Forelimb muscle (tissue), 1 donor: ENCODE measurements around the gene CSTF3. TPM values are rescaled to one million over a fixed set of nuclear protein-coding genes. Genes with fewer than 3 reads are reported as not detected.
"Not testable (repeated sequence)": the region's sequence is repeated elsewhere in the genome, so short reads cannot be mapped to it uniquely, and the experiment has no call there.

ENCODE experiments used
- DNase-seq: peaks from one replicate; pipeline ENCODE4 v3.0.0-alpha.2; 2013; ENCODE audit warnings: low read depth
- polyA plus RNA-seq: library from polyadenylated mRNA; unstranded; fragments of 120-200 nt; gene quantifications from one replicate; pipeline ENCODE4 v1.2.1, GENCODE V29; 2013; ENCODE audit not compliant: insufficient read length

Gene CSTF3
- polyA plus RNA-seq, 1 donor: 37.0 TPM

DNA sequence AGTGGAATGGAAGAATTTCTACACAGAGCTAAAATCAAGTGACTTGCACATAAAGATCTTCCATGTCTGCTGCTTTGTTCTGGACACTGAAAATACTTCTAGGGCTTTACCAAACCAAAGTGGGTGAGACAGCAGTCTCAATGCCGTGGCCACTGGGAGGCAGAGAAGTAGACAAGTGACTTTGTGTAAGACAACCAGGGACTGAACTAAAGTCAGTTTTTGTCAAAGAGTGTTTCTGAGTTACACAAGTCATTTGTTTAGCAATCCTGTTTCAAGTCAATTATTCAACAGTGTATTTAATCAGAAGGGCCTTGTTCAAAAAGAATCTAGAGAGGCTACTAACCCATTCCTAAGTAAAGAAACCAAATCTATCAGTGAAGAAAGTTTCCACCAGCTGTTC is 75.3 kb downstream of the CSTF3 start:
- no peak for DNase-seq

DNA sequence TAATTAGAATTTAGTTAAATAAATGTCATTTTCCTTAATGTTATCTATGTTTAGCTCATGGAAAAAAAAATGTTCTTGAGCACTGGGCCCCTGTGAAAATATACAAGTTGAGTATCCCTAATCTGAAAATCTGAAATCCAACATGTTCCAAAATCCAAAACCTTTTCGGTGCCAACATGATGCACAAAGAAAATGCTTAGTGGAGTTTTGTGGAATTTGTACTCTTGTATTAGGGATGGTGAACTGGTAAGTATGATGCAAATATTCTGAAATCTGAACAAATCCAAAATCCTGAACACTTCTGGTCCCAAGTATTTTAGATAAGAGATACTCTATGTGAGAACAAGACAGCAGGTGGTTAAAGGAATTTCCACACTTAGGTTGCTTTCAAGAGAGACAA is 77.4 kb downstream of the CSTF3 start:
- no peak for DNase-seq

DNA sequence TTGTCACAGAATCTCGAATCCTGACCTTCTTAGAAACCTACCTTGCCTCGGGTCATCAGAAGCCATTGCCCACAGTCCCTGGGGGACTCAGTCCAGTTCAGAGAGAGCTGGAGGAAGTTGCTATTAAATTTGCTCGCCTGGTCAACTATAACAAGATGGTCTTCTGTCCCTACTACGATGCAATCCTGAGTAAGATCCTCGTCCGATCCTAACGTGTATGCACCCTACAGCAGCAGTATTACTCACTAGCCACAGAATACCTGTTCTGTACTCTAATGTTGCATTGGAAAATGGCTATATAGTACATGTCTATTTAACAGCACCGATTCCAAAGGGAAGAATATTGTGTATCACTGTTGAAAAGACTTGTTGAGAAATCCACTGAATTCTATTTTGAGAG is 88.8 kb downstream of the CSTF3 start:
- DNase-seq: no peak

DNA sequence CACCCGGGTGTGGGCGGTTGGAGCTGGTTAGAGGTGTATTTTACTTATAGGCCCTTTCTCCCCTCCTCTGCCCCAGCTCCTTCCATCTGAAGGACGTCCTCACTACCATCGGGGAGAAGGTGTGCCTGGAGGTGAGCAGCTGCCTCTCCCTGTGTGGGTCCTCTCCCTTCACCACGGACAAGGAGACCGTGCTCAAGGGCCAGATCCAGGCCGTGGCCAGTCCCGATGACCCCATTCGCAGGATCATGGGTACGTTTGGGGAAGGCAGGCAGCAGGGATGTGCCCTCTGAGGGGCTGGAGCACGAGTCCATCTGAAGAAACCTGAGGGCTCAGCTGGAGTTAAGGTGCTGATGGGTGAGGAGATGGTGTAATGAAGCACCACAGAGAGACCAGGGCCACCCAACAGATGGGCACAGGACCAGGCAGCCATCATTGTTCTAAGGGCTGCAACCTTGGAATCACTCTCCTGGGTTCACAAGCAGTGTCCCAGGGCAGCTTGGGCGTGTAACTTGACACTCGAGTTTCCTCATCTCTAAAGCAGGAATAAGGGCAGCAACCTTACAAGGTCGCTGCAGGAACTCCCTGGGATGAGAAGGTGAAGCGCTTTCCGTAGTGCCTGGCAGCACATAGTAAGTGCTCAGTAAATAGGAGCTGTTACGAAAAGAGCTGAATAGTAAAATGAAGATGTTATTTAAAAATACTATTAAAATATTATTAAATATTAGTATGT is 92.5 kb downstream of the CSTF3 start:
- no peak for DNase-seq

DNA sequence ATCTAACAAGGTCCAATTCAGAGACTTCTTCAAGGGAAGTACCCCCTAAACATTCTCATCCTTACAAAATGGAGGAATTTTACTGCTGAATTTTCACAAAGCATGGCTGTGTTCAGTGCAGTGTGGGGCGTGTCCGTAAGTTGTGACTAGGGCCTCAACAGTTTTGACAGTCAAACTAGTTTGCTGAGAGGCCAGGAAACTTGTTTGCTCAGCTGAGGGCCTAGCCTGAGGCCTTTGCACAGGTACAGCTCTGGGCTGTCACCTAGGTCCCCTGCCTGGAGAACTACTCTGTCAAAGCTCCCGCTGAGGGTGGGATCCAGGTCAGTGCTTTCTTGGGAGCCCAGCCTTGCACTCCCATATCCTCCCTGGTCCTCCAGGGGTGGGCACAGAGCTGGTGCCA is 94.0 kb downstream of the CSTF3 start:
- DNase-seq: no peak

DNA sequence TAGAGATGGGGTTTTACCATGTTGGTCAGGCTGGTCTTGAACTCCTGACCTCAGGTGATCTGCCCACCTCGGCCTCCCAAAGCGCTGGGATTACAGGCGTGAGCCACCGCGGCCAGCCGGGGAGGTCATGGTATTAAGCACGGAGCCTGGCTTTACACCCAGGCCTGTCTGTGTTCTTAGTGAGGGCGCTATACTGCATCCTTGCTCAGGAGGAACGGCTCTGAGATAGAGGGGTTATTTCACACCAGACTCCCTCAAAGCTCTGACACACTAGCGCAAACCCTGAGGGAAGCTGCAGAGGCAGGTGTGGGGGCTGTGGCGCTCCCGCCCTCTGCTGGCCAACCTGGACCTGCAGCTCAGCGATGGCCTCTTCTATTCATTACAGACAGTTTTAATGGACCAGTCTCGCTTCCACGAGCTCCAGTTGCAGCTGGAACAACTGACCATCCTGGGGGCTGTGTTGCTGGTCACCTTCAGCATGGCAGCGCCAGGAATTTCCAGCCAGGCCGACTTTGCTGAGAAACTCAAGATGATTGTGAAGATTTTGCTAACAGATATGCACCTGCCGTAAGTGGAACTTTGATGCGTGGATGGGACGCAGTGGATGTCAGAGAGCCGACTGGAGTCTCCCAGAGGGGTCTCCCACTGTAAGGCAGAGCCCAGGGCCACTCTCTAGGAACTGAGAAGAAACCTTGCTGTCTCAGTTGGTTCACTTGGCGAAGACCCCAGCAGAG is 95.7 kb downstream of the CSTF3 start:
- no peak for DNase-seq

DNA sequence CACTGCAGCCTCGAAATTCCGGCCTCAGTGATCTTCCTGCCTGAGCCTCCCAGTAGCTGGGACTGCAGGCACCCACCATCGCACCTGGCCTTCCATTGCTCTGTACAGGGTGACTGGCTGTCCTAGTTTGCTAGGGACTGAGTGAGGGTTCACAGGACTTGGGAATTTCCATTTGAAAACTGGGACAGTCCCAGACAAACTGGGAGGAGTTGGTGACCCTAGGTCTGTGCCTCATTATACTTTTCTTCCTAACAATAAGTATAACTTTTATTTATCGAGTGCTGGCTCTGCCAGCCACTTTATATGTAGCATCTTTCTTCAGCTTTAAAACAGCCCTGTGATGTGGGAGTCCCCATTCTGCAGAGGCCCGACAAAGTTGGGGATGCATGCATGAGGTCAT is 96.4 kb downstream of the CSTF3 start:
- no peak for DNase-seq

DNA sequence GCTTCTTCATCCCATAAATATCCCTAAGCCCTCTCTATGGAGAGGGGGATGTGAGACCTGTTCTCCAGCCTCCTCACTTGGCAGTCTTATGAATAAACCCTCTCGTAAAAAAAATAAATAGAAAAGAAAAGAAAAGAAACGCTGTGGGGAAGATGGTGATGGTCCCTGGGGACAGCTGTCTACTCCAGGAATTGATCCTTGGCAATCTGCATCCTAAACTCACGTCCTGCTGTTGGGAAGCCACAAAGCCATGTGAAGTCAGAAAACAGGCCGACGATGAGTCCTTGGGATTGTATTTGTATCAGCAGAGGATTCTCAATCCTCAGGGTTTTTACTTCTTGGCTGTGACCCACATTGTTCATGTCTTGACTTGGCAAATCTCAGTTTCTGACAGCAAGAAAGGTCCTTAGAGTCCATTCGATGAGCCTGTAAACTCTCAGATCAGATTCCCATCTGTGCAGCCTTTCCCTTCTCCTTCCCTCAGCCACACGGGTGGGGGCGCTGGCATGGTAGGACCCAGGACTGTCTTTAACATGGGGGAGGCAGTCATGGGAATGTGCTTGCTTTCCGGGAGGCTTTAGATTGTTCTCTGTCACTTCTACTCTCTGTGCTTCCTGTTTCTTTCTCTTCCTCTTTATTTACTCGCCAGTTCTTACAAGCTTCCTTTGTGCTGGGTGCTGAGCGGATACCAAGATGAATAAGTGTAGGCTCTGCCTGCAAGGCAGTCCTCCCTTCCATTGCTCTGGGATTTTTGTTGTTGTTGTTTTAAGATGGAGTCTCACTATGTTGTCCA is 97.1 kb downstream of the CSTF3 start:
- DNase-seq: no peak

DNA sequence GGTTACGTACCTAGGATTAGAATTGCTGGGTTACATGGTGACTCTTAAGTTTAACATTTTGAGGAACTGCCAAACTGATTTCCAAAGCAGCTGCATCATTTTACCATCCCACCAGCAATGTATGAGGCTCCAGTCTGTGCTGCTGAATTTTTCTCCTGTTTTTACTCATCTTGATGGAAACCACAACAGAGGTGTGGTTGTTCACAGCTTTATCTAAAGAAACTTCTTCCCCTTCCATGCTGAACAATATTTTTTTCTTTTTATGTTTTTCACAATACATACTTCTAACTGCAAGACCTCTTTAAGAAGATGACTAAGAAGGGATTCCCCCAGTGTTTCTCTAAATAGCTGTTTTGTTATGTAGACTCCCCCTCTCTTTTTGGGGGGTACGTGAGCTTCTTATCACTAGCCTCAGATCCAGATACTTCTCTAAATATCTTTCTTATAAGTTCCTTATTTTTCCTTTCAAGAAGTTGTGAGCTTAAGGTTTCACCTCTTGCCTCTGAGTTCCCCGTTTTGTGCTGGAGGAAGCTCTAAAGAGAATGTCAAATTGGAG is 97.9 kb downstream of the CSTF3 start:
- no peak for DNase-seq

DNA sequence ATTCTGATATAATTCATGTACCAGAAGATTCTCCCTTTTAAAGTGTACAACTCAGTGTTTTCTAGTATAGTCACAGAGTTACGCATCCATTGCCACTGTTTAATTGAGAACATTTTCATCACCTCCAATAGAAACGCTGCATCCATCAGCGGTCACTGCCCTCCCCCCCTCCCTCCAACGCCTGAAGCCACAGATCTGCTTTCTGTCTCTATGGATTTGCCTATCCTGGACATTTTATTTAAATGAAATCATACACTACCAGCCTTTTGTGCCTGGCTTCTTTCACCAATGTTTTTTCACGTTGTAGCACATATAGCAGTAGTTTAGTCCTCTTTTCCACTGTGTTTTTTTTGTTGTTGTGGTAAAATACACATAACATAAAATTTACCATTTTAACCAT is 99.1 kb downstream of the CSTF3 start:
- DNase-seq: no peak

DNA sequence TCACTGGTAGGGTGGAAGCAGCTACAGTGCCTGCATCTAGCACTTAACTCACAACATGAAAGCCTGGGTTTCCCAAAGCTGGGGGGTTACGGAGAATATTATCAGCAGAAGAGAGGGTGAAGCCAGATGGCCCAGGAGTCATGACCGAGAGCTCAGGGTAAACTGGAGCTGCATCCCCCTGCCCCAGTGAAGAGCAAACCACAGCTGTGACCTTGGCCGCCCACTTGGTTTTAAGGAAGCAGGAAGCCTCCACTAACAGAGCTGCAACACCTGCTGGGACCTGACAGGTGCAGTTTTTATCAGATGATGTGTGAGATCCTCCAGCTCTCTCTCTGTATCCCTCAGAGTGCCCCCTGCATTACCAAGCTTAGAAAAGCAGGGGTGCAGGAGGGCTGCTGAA is 101.0 kb downstream of the CSTF3 start:
- DNase-seq: no peak

DNA sequence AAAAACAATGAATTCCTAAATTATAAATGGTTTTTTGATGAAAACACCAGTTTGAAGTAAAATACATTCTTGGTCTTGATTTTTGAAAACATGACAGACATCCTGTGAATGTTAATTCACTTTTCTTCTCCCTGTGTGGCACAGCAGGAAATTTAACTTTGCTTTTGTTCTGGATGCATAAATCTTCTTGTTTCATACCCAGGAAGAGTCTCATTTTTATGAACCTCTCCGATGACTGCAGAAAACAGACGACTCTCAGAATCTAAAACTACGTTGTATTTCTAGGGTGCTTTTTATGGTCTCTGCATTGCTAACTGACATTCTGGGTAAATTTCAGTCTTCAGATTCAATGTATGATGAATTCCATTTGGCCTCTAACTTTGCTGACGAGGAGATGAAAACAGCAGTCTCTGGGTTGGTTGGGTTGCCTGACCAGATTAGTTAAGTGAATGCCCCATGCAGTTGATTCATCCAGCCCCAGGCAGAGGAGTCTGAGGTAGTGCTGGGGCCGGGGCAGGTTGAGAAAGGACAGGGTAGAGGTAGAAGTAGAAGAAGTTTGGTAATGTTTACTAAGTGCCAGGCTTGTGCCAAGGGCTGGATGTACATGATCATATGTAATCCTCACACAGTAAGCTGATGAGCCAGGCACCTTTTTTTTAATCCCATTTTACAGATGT is 101.8 kb downstream of the CSTF3 start:
- no peak for DNase-seq

DNA sequence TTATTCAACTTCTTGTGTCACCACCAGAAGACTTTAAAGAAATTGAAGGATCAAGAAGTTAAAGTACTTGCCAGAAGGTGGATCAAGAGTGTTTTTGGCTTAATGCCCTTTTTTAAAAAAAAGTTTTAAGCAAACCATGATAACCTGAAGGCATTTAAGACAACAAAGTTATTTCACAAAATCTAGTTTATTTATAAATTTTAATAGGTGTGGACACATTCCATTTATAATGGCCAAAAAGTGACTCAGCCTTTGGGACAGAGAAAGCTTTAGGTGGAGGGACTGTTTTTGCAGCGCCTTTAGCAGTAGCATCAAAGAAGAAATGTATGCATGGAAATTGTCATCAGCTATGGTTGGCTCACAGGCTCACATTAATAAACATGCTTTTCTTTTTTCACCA is 104.0 kb downstream of the CSTF3 start:
- no peak for DNase-seq

DNA sequence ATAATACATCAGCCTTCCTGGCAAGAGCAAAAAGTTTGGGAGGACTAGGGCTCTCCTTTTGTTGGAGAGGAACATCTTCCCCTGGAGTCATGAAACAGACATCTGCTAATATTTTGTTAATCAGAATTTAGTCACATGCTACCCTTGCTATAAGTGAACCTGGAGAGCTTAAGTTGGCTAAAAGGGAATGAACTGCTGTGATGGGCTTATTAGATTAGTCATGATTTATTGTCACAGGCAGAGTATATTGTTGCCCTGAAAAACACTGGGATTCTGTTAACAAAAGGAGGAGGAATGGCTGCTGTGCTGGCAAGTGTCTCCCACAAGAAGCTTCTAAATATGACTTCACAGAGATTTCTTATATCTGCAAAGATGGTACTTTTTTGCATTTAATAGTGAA is 105.9 kb downstream of the CSTF3 start:
- no peak for DNase-seq

DNA sequence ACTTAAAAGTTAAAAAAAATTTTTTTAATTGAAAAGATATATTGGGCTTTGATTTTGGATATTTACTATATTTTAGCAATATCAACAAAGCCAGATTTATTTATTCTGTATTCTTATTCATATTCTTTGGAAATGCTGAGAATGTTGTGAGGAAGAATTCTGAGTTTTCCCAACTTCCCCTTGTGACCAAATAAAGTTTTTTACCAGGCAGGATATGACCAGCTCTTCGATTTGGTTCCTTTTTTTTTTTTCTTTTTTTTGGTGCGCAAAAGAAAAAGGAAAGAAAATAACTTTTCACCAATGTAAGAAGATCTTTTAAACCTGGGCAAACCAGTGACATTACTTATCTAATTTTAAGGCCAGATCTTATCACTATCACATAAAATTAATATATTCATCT is 109.0 kb downstream of the CSTF3 start:
- DNase-seq: no peak

DNA sequence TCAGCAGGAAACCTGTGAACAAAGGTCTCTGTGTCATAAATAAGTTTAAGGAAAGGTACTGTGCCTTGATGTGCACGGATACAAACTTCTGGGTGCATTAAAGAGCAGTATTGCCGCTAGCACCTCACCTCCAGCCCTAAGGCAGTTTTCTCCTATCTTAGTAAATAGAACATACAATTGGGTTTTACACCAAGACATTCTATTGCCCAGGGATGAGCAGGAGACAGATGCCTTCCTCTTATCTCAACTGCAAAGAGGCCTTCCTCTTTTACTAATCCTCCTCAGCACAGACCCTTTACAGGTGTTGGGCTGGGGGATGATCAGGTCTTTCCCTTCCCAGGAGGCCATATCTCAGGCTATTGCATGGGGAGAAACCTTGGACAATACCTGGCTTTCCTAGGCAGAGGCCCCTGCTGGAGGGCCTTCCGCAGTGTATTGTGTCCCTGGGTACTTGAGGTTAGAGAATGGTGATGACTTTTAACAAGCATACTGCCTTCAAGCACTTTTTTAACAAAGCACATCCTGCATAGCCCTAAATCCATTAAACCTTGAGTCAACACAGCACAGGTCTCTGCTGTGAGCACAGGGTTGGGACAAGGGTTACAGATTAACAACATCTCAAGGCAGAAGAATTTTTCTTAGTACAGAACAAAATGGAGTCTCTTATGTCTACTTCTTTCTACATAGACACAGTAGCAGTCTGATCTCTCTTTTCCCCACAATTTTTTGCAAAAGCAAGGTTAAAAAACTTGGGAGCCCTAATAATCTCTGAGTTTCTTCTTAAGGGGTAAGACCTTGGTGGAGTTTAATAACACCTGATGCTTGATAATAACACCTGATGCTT is 111.5 kb downstream of the CSTF3 start:
- DNase-seq: not testable (repeated sequence)

DNA sequence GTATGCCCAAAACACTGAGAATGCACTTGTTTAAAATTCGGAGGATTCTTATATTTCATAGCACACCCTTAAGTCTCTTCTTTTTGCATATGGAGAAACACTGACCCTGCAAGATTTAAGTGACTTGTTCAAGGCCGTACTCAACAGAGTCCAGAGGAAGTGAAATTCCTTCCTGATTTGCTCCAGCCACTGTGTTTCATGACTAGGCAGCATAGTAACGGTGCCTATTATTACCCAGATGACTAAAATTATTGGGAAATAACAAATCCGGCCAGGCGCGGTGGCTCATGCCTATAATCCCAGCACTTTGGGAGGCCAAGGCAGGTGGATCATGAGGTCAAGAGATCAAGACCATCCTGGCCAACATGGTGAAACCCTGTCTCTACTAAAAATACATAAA is 112.6 kb downstream of the CSTF3 start:
- not testable (repeated sequence) for DNase-seq

DNA sequence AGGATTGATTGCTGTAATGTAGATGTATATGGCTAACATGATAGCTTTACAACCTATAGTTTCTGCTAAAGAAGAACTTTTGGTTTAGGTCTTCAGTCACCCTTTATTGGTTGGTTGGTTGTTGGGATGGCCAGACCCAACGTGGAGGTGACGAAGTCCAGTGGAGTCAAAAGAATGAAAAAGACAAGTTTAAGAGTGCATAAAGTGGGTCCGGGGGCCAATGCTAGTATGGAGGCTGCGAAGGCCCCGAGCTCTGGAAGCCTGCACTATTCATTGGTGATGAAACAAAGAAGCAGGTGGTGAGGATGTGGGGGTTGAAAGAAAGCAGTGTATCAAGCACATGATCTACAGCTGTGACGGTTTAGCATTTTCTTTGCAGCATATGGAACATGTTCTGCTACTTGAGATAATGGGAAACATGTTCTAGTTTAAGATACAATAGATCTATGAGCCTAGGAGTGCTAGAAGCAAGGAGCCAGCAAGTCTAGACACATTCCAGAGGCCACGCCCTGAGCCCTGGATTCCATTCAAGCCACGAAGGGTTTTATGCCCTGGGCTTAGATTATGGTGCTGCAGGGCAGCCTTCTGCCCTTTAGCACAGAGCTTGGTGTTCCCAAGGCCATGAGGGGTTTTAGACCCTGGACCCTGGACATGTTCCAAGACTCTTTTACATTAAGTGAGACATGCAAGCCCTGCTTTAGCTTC is 115.6 kb downstream of the CSTF3 start:
- no peak for DNase-seq

DNA sequence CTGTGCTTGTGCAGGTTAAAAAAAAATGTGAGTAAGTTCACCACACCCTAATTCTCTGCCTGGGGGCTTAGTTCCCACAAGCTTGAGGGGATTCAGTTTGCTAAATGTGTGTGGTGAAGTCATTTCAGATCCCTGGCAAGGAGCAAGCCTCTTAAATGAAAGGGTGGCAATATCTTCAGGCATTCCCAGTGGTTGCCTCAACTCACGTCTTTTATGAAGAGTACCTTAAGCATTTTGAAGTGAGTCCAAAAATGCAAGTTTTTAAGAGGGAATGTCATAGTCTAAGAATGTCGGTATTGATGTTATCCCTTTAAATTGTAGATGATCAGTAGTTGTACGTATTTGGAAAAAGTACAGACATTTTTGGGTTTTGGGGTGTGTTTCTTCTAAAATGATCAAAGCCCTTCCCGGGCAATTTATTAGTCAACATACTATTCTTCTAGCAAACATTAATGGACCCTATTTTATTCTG is 117.0 kb downstream of the CSTF3 start:
- no peak for DNase-seq

DNA sequence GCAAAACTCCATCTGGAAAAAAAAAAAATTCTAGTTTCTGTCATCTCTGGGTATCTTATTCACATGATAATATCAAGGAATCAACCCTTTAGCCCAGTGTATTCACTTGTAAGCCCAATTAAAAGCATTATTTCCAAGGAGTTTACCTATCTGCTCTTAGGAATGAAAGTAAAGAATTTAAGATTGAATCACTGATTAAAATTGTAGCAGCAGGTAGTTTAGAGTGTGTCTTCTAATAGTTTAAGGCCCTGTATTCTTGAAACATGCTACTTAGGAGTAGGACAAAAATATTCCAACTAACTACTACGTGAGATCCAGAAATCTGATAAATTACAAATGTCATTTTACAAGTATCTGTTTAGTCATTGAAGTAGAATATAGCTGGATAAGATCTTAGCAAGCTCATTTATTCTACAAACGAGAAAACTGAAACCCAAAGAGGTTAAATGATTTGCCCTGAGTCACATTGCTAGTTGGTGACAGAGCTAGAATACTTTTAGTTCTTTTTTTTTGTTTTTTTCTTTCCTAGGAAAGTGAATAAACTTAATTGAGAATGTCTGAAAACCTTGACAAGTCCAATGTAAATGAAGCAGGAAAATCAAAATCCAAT is 118.0 kb downstream of the CSTF3 start:
- no peak for DNase-seq
